K562 (cell line): ENCODE measurements around the gene TECPR2.

Source experiments
- ATF1 ChIP-seq, 2 experiments: fragments of 450-650 bp in 1 of 2; IDR thresholded peaks; 2 replicates each; pipeline ENCODE4 v1.6.1; 2016; ENCODE audit warnings: missing compliant biosample characterization in 1 of 2, missing genetic modification characterization in 1 of 2
- HNRNPH1 ChIP-seq: fragments of 200-400 bp; formaldehyde crosslinking; optimal IDR thresholded peaks from 2 replicates; pipeline ENCODE3; 2017; ENCODE audit warnings: low read depth, mild to moderate bottlenecking, low read length, moderate library complexity
- ZNF23 ChIP-seq: fragments of 250-450 bp; sonication (Bioruptor Pico); IDR thresholded peaks from 2 replicates; pipeline ENCODE4 v1.4.0; 2020; ENCODE audit warnings: mild to moderate bottlenecking

GRCh38 chr14:102341566-102341965 lies 21.2 kb upstream of the TECPR2 start:
- no peak for TF ChIP-seq ZNF23 (CRISPR knock-in tag)
- TF ChIP-seq HNRNPH1: no peak
- TF ChIP-seq ATF1 (CRISPR knock-in tag; IDR thresholded peaks at IDR 0.05): no peak
- no peak for TF ChIP-seq ATF1 (tag; IDR thresholded peaks at IDR 0.05)
